NCI-H2029 treated with DMSO at 0.1 percent for 48 hours (cell line): ENCODE results near the gene CLIC4.
"Not testable (repeated sequence)": the region's sequence is repeated elsewhere in the genome, so short reads cannot be mapped to it uniquely, and the experiment has no call there.

Experiments
- DNase-seq: peaks from one replicate; lab custom pipeline; 2025; lab: John Stamatoyannopoulos, UW

CLIC4 gene

GRCh38 chr1:24820221-24820620 is 75.0 kb downstream of the CLIC4 start:
- DNase-seq = not testable (repeated sequence)

- DNase-seq = no peak
Observed at GRCh38 chr1:24822887-24823286, 77.6 kb downstream of the CLIC4 start.

- DNase-seq = not testable (repeated sequence)
Observed at GRCh38 chr1:24823486-24823885, 78.2 kb downstream of the CLIC4 start.

GRCh38 chr1:24825174-24825573 is 79.9 kb downstream of the CLIC4 start:
- DNase-seq = no peak

- no peak for DNase-seq
Observed at GRCh38 chr1:24826510-24826909, 81.3 kb downstream of the CLIC4 start.

- DNase-seq = no peak
Observed at GRCh38 chr1:24827379-24828135, 82.3 kb downstream of the CLIC4 start.

- DNase-seq = no peak
Observed at GRCh38 chr1:24828183-24828886, 83.1 kb downstream of the CLIC4 start.

GRCh38 chr1:24828887-24829192 is 83.6 kb downstream of the CLIC4 start:
- no peak for DNase-seq

- peak; percentile 70 for DNase-seq
Observed at GRCh38 chr1:24830680-24831272, 85.5 kb downstream of the CLIC4 start.

- DNase-seq = no peak
Observed at GRCh38 chr1:24841593-24841992, 96.3 kb downstream of the CLIC4 start.

GRCh38 chr1:24846671-24847070 is 101.4 kb downstream of the CLIC4 start:
- DNase-seq = no peak

GRCh38 chr1:24847995-24848881 is 103.0 kb downstream of the CLIC4 start:
- peak; percentile 32 for DNase-seq

GRCh38 chr1:24849672-24850295 is 104.5 kb downstream of the CLIC4 start:
- DNase-seq = no peak

GRCh38 chr1:24850328-24850920 is 105.2 kb downstream of the CLIC4 start:
- DNase-seq = no peak

- DNase-seq = no peak
Observed at GRCh38 chr1:24853649-24854048, 108.4 kb downstream of the CLIC4 start.

GRCh38 chr1:24855474-24855873 is 110.2 kb downstream of the CLIC4 start:
- no peak for DNase-seq

- no peak for DNase-seq
Observed at GRCh38 chr1:24856787-24857506, 111.7 kb downstream of the CLIC4 start.

GRCh38 chr1:24857507-24858133 is 112.4 kb downstream of the CLIC4 start:
- no peak for DNase-seq

GRCh38 chr1:24858277-24858676 is 113.0 kb downstream of the CLIC4 start:
- no peak for DNase-seq
